GM21367 (cell line): Measurements from ENCODE around the gene TBX10.
A peak's percentile ranks its signal among the peaks of the same experiment; 100 is the strongest.
"Not testable (repeated sequence)": the region's sequence is repeated elsewhere in the genome, so short reads cannot be mapped to it uniquely, and the experiment has no call there.

Source experiments
- ATAC-seq: cut with Tn5 transposase; IDR thresholded peaks from one replicate; pipeline ENCODE4 v1.9.1; 2021; ENCODE audit not compliant: unreplicated experiment

Gene TBX10

GRCh38 chr11:67604815-67605214 lies 34.7 kb downstream of the TBX10 start:
- no peak for ATAC-seq

GRCh38 chr11:67604119-67604518 lies 35.4 kb downstream of the TBX10 start:
- not testable (repeated sequence) for ATAC-seq

- no peak for ATAC-seq
These were observed 38.5 kb downstream of the TBX10 start for GRCh38 chr11:67601098-67601497.

- no peak for ATAC-seq
These were observed 39.1 kb downstream of the TBX10 start for GRCh38 chr11:67600324-67601029.

- ATAC-seq, result no peak
These were observed 40.4 kb downstream of the TBX10 start for GRCh38 chr11:67599149-67599548.

- not testable (repeated sequence) for ATAC-seq
These were observed 41.6 kb downstream of the TBX10 start for GRCh38 chr11:67597963-67598362.

GRCh38 chr11:67597458-67597857 lies 42.1 kb downstream of the TBX10 start:
- ATAC-seq, result not testable (repeated sequence)

- no peak for ATAC-seq
These were observed 42.7 kb downstream of the TBX10 start for GRCh38 chr11:67596753-67597300.

- no peak for ATAC-seq
These were observed 45.1 kb downstream of the TBX10 start for GRCh38 chr11:67594480-67594879.

GRCh38 chr11:67593565-67593905 lies 46.0 kb downstream of the TBX10 start:
- ATAC-seq, result no peak

GRCh38 chr11:67592880-67593564 lies 46.5 kb downstream of the TBX10 start:
- no peak for ATAC-seq

GRCh38 chr11:67588899-67589415 lies 50.6 kb downstream of the TBX10 start:
- ATAC-seq, result not testable (repeated sequence)

GRCh38 chr11:67588136-67588503 lies 51.4 kb downstream of the TBX10 start:
- peak; percentile 5 for ATAC-seq

- no peak for ATAC-seq
These were observed 52.9 kb downstream of the TBX10 start for GRCh38 chr11:67586568-67587250.

GRCh38 chr11:67585911-67586310 lies 53.7 kb downstream of the TBX10 start:
- no peak for ATAC-seq

- no peak for ATAC-seq
These were observed 54.4 kb downstream of the TBX10 start for GRCh38 chr11:67584881-67585873.

GRCh38 chr11:67584205-67584880 lies 55.2 kb downstream of the TBX10 start:
- no peak for ATAC-seq

GRCh38 chr11:67583247-67584204 lies 56.0 kb downstream of the TBX10 start, which contains the start of gene GSTP1:
Gene GSTP1 (plus strand): TSS chr11:67583812. CDS start chr11:67583844, 32 bp downstream.
- ATAC-seq, result peak; percentile 57

GRCh38 chr11:67582011-67582410 lies 57.6 kb downstream of the TBX10 start:
- no peak for ATAC-seq
